ENCODE measurements around the gene DOCK1. TPM values are rescaled to one million over a fixed set of nuclear protein-coding genes. Genes with fewer than 3 reads are reported as not detected.

The DOCK1 gene
- total RNA-seq, 1 experiment from 2014 or later: not detected

DNA sequence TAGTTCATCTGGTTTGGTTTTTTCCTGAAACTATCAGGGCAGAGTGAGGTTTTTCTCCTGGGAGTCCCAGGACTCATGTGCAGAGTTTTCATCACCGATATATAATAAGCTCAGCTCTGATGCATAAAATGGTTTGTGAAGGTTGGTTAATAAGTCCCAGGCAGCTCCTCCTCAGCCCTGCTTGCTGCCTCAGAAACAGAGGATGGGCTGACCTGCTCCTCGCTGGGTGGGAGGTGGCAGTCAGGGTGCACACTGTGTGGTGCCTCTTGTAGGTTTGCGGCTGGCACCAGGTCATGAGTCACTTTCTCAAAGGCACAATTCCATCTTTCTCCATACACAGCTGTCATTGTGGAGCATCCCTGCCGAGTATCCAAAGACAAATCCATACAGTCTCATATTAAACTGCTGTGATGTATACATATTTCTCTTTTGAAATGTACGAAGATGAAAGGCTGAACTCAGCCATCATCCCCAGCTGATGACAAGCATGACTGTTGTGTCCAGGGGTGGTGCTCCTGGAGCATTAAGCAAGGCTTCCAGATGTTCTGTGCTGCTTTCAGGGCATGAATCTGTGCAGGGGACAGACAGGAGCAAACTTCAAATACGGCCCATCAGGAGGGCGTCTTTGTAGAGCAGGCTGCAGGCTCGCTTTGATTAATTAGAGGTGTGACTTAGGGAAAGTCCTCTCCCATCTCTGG lies 518.1 kb downstream of the DOCK1 start:
- Histone ChIP-seq H3K4me3 (ENCODE audit: low read length) (no peak overlapping the region), H3K79me2 (ENCODE audit: low read length) (no peaks in the 10 kb centered on the region), H3K27me3 (ENCODE audit: low read length) (no peaks in the 10 kb centered on the region), H3K4me2 (ENCODE audit: low read depth, low read length, poor library complexity, severe bottlenecking) (no peak overlapping the region), H3K9me3 (ENCODE audit: low read length) (no peaks in the 10 kb centered on the region), H3K36me3 (ENCODE audit: insufficient read depth, low read length) (no peaks in the 10 kb centered on the region), H2AFZ (ENCODE audit: low read length) (no peak overlapping the region), H3K9me2 (replicated peaks; ENCODE audit: insufficient read depth, low read length) (no peaks in the 10 kb centered on the region), H3K9ac (ENCODE audit: low read length) (no peak overlapping the region), H4K20me1 (ENCODE audit: insufficient read depth, low read depth, low read length) (no peaks in the 10 kb centered on the region), H3K27ac (ENCODE audit: low read length) (no peak overlapping the region), H3K4me1 (ENCODE audit: low read length) (no peaks in the 10 kb centered on the region)
- DNase-seq: no peak

DNA sequence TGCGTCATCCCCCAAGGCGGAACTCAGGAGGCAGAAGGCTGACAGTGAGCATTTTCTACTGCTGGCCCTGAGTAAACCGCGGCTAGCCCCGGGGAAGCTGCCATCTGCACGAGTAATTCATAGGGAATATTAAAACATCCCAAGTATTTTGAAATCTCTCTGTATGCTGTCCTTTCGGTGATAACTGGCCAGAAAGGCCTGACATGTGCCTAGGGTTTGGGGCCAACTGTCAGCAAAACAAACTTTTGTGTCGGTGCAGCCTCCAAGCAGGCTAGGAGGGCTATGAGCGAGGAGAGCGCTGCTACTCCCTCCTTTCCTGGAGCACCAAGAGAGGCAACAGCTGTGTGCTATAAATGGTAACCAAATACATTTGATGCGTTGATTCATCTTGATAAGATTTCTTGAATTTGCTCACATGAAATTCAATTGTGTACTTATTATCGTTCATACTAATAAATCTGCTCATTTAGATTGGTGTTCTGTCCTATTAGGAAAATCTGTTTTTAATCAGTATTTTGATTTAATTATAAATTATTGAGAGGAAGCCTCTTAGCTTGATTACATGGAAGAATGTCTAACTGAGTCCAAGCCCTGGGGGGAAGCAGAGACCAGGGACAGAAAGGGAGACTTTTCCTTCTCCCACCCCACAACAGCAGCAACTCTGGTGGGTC lies 519.5 kb downstream of the DOCK1 start:
- Histone ChIP-seq H3K27ac (ENCODE audit: low read length) (no peak overlapping the region), H2AFZ (ENCODE audit: low read length) (no peak overlapping the region), H3K27me3 (ENCODE audit: low read length) (no peaks in the 10 kb centered on the region), H3K79me2 (ENCODE audit: low read length) (no peaks in the 10 kb centered on the region), H3K36me3 (ENCODE audit: insufficient read depth, low read length) (no peaks in the 10 kb centered on the region), H3K4me1 (ENCODE audit: low read length) (no peaks in the 10 kb centered on the region), H3K4me3 (ENCODE audit: low read length) (no peak overlapping the region), H3K9me3 (ENCODE audit: low read length) (no peaks in the 10 kb centered on the region), H3K4me2 (ENCODE audit: low read depth, low read length, poor library complexity, severe bottlenecking) (no peak overlapping the region), H3K9me2 (replicated peaks; ENCODE audit: insufficient read depth, low read length) (no peaks in the 10 kb centered on the region), H4K20me1 (ENCODE audit: insufficient read depth, low read depth, low read length) (no peaks in the 10 kb centered on the region), H3K9ac (ENCODE audit: low read length) (no peak overlapping the region)
- no peak for DNase-seq

GRCh38 chr10:127426746-127427145 lies 521.5 kb downstream of the DOCK1 start:
- no peak overlapping the region for H3K27ac ChIP-seq (ENCODE audit: low read length)
- H3K27me3 ChIP-seq (ENCODE audit: low read length): no peaks in the 10 kb centered on the region
- H3K9ac ChIP-seq (ENCODE audit: low read length): no peak overlapping the region
- no peak for DNase-seq
- H3K9me3 ChIP-seq (ENCODE audit: low read length): no peaks in the 10 kb centered on the region
- H4K20me1 ChIP-seq (ENCODE audit: insufficient read depth, low read depth, low read length): no peaks in the 10 kb centered on the region
- H3K9me2 ChIP-seq (replicated peaks; ENCODE audit: insufficient read depth, low read length): no peaks in the 10 kb centered on the region
- no peaks in the 10 kb centered on the region for H3K4me1 ChIP-seq (ENCODE audit: low read length)
- H3K4me3 ChIP-seq (ENCODE audit: low read length): no peak overlapping the region
- H3K4me2 ChIP-seq (ENCODE audit: low read depth, low read length, poor library complexity, severe bottlenecking): no peak overlapping the region
- H2AFZ ChIP-seq (ENCODE audit: low read length): no peak overlapping the region
- no peaks in the 10 kb centered on the region for H3K79me2 ChIP-seq (ENCODE audit: low read length)
- no peaks in the 10 kb centered on the region for H3K36me3 ChIP-seq (ENCODE audit: insufficient read depth, low read length)

DNA sequence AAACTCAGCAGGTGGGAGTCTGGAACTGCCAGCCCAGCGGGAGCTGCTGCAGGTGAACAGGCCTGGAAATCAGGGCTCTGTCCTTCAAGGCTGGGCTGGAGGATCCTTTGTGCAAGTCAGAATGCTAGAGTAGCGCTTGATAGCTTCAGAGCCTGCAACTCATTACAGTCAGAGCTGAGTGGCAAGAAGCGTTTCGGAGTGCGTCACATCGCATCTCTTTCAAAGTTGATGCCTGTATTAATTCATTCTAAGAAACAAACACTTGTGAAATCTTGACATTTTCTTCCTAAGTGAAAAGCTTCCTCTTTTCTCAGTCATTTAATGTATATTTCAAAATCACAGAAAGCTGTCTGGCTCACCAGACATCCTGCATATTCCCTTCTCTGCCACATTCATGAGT lies 522.7 kb downstream of the DOCK1 start:
- no peaks in the 10 kb centered on the region for H3K4me1 ChIP-seq (ENCODE audit: low read length)

GRCh38 chr10:127428385-127428980 lies 523.3 kb downstream of the DOCK1 start:
- Histone ChIP-seq H3K27me3 (ENCODE audit: low read length) (no peaks in the 10 kb centered on the region), H3K4me3 (ENCODE audit: low read length) (no peak overlapping the region), H4K20me1 (ENCODE audit: insufficient read depth, low read depth, low read length) (no peaks in the 10 kb centered on the region), H3K27ac (ENCODE audit: low read length) (no peak overlapping the region), H3K4me2 (ENCODE audit: low read depth, low read length, poor library complexity, severe bottlenecking) (no peak overlapping the region), H3K79me2 (ENCODE audit: low read length) (no peaks in the 10 kb centered on the region), H3K36me3 (ENCODE audit: insufficient read depth, low read length) (no peaks in the 10 kb centered on the region), H2AFZ (ENCODE audit: low read length) (no peak overlapping the region), H3K9ac (ENCODE audit: low read length) (no peak overlapping the region), H3K9me2 (replicated peaks; ENCODE audit: insufficient read depth, low read length) (no peaks in the 10 kb centered on the region), H3K9me3 (ENCODE audit: low read length) (no peaks in the 10 kb centered on the region), H3K4me1 (ENCODE audit: low read length) (no peaks in the 10 kb centered on the region)
- no peak for DNase-seq

More for the DNA sequence above, 522.7 kb downstream of the DOCK1 start:
- no peak for DNase-seq
- Histone ChIP-seq H3K9me2 (replicated peaks; ENCODE audit: insufficient read depth, low read length) (no peaks in the 10 kb centered on the region), H3K36me3 (ENCODE audit: insufficient read depth, low read length) (no peaks in the 10 kb centered on the region), H3K4me2 (ENCODE audit: low read depth, low read length, poor library complexity, severe bottlenecking) (no peak overlapping the region), H3K79me2 (ENCODE audit: low read length) (no peaks in the 10 kb centered on the region), H3K4me3 (ENCODE audit: low read length) (no peak overlapping the region), H4K20me1 (ENCODE audit: insufficient read depth, low read depth, low read length) (no peaks in the 10 kb centered on the region), H3K9ac (ENCODE audit: low read length) (no peak overlapping the region), H3K27ac (ENCODE audit: low read length) (no peak overlapping the region), H2AFZ (ENCODE audit: low read length) (no peak overlapping the region), H3K27me3 (ENCODE audit: low read length) (no peaks in the 10 kb centered on the region), H3K9me3 (ENCODE audit: low read length) (no peaks in the 10 kb centered on the region)

DNA sequence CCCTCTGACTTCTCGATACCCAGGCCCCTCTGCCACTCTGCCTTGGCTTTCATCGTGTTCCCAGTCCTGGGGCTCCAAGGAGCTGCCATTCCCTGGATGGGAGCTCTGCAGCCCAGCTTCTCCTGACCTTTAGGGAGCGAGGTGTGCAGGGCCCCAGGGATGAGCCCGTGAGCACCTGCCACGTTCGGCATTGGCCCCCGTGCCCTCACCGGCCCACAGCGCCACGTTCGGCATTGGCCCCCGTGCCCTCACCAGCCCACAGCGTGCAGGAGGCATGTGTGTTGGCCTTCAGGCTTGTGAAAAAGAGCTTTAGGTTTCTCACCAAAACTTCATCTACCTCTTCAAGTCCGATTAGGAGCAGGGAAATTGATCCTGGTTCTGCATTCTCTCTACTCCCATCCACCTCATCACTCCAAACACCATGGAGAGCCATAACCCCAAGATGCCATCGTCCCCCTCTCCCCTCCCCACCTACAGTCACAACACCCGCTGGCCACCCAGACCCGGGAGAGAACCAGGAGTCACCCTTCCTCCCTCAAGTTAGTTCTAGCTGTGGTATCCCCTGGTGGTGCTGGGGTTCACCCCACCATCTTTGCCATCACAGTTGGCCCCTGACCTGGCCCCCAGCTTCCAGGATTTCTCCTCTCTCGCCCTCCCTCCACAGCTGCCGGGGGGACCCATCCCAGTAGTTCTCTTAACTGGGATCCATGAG lies 524.5 kb downstream of the DOCK1 start:
- no peak overlapping the region for H3K4me2 ChIP-seq (ENCODE audit: low read depth, low read length, poor library complexity, severe bottlenecking)
- H3K9ac ChIP-seq (ENCODE audit: low read length): no peak overlapping the region
- H2AFZ ChIP-seq (ENCODE audit: low read length): no peak overlapping the region
- DNase-seq: no peak
- no peak overlapping the region for H3K4me3 ChIP-seq (ENCODE audit: low read length)
- no peaks in the 10 kb centered on the region for H3K79me2 ChIP-seq (ENCODE audit: low read length)
- H3K9me2 ChIP-seq (replicated peaks; ENCODE audit: insufficient read depth, low read length): no peaks in the 10 kb centered on the region
- H3K4me1 ChIP-seq (ENCODE audit: low read length): no peaks in the 10 kb centered on the region
- H3K36me3 ChIP-seq (ENCODE audit: insufficient read depth, low read length): no peaks in the 10 kb centered on the region
- H3K9me3 ChIP-seq (ENCODE audit: low read length): no peaks in the 10 kb centered on the region
- H4K20me1 ChIP-seq (ENCODE audit: insufficient read depth, low read depth, low read length): no peaks in the 10 kb centered on the region
- H3K27ac ChIP-seq (ENCODE audit: low read length): no peak overlapping the region
- no peaks in the 10 kb centered on the region for H3K27me3 ChIP-seq (ENCODE audit: low read length)

- H3K36me3 ChIP-seq (ENCODE audit: insufficient read depth, low read length): no peaks in the 10 kb centered on the region
Observed at GRCh38 chr10:127431525-127431924, 526.3 kb downstream of the DOCK1 start.

GRCh38 chr10:127434006-127434405 lies 528.8 kb downstream of the DOCK1 start:
- Histone ChIP-seq H4K20me1 (ENCODE audit: insufficient read depth, low read depth, low read length) (no peaks in the 10 kb centered on the region), H3K4me3 (ENCODE audit: low read length) (no peak overlapping the region), H2AFZ (ENCODE audit: low read length) (no peak overlapping the region), H3K4me1 (ENCODE audit: low read length) (no peaks in the 10 kb centered on the region), H3K9ac (ENCODE audit: low read length) (no peak overlapping the region), H3K79me2 (ENCODE audit: low read length) (no peaks in the 10 kb centered on the region), H3K27ac (ENCODE audit: low read length) (no peak overlapping the region), H3K4me2 (ENCODE audit: low read depth, low read length, poor library complexity, severe bottlenecking) (no peak overlapping the region), H3K36me3 (ENCODE audit: insufficient read depth, low read length) (no peaks in the 10 kb centered on the region), H3K27me3 (ENCODE audit: low read length) (no peaks in the 10 kb centered on the region), H3K9me2 (replicated peaks; ENCODE audit: insufficient read depth, low read length) (no peaks in the 10 kb centered on the region), H3K9me3 (ENCODE audit: low read length) (no peaks in the 10 kb centered on the region)
- no peak for DNase-seq

More at GRCh38 chr10:127431525-127431924, 526.3 kb downstream of the DOCK1 start:
- no peaks in the 10 kb centered on the region for H3K27me3 ChIP-seq (ENCODE audit: low read length)
- H3K4me1 ChIP-seq (ENCODE audit: low read length): no peaks in the 10 kb centered on the region
- H3K9ac ChIP-seq (ENCODE audit: low read length): no peak overlapping the region
- H3K4me3 ChIP-seq (ENCODE audit: low read length): no peak overlapping the region
- no peaks in the 10 kb centered on the region for H3K9me2 ChIP-seq (replicated peaks; ENCODE audit: insufficient read depth, low read length)
- H2AFZ ChIP-seq (ENCODE audit: low read length): no peak overlapping the region
- no peak for DNase-seq
- H3K27ac ChIP-seq (ENCODE audit: low read length): no peak overlapping the region
- no peak overlapping the region for H3K4me2 ChIP-seq (ENCODE audit: low read depth, low read length, poor library complexity, severe bottlenecking)
- H3K9me3 ChIP-seq (ENCODE audit: low read length): no peaks in the 10 kb centered on the region
- H4K20me1 ChIP-seq (ENCODE audit: insufficient read depth, low read depth, low read length): no peaks in the 10 kb centered on the region
- H3K79me2 ChIP-seq (ENCODE audit: low read length): no peaks in the 10 kb centered on the region

All from Karpas-422 (cell line).